ENCODE data around the gene WNT7B.

WNT7B gene

GRCh38 chr22:45971408-45972028 lies 5.4 kb downstream of the WNT7B start:
- no peak for DNase-seq (ENCODE audit: low read depth)

- DNase-seq (ENCODE audit: low read depth), result no peak
These were observed 6.1 kb downstream of the WNT7B start for GRCh38 chr22:45970705-45971407.

GRCh38 chr22:45969801-45970470 lies 7.0 kb downstream of the WNT7B start:
- DNase-seq (ENCODE audit: low read depth), result no peak

- DNase-seq (ENCODE audit: low read depth), result no peak
These were observed 7.6 kb downstream of the WNT7B start for GRCh38 chr22:45969414-45969799.

GRCh38 chr22:45968751-45969413 lies 8.1 kb downstream of the WNT7B start:
- DNase-seq (ENCODE audit: low read depth), result no peak

GRCh38 chr22:45968003-45968650 lies 8.8 kb downstream of the WNT7B start:
- no peak for DNase-seq (ENCODE audit: low read depth)

GRCh38 chr22:45966895-45967365 lies 10.0 kb downstream of the WNT7B start:
- no peak for DNase-seq (ENCODE audit: low read depth)

- DNase-seq (ENCODE audit: low read depth), result no peak
These were observed 10.6 kb downstream of the WNT7B start for GRCh38 chr22:45966320-45966894.

- DNase-seq (ENCODE audit: low read depth), result no peak
These were observed 11.4 kb downstream of the WNT7B start for GRCh38 chr22:45965563-45965962.

- DNase-seq (ENCODE audit: low read depth), result no peak
These were observed 11.9 kb downstream of the WNT7B start for GRCh38 chr22:45964926-45965527.

GRCh38 chr22:45964372-45964771 lies 12.6 kb downstream of the WNT7B start:
- no peak for DNase-seq (ENCODE audit: low read depth)

- no peak for DNase-seq (ENCODE audit: low read depth)
These were observed 13.1 kb downstream of the WNT7B start for GRCh38 chr22:45963821-45964220.

GRCh38 chr22:45962756-45963324 lies 14.1 kb downstream of the WNT7B start:
- no peak for DNase-seq (ENCODE audit: low read depth)

- no peak for DNase-seq (ENCODE audit: low read depth)
These were observed 14.6 kb downstream of the WNT7B start for GRCh38 chr22:45962434-45962718.

GRCh38 chr22:45961679-45962433 lies 15.1 kb downstream of the WNT7B start:
- DNase-seq (ENCODE audit: low read depth), result no peak

GRCh38 chr22:45960477-45961386 lies 16.2 kb downstream of the WNT7B start:
- no peak for DNase-seq (ENCODE audit: low read depth)

GRCh38 chr22:45959719-45960476 lies 17.1 kb downstream of the WNT7B start:
- no peak for DNase-seq (ENCODE audit: low read depth)

GRCh38 chr22:45958971-45959370 lies 18.0 kb downstream of the WNT7B start:
- DNase-seq (ENCODE audit: low read depth), result no peak

GRCh38 chr22:45957826-45958225 lies 19.1 kb downstream of the WNT7B start:
- DNase-seq (ENCODE audit: low read depth), result no peak

All from stimulated activated CD8-positive, alpha-beta memory T cell treated with anti-CD3 and anti-CD28 coated beads, Interleukin-15, amount 100 ng/mL, for 24 hours (primary cell).